Stimulated activated CD4-positive, alpha-beta T cell treated with anti-CD3 and anti-CD28 coated beads, Interleukin-4, amount 100 ng/mL, for 4 hours (primary cell): Measurements from ENCODE around the gene NPC1L1.

Source experiments
- DNase-seq, 2 experiments: peaks; one replicate each; pipeline ENCODE4 v3.0.0-alpha.2; 2020

NPC1L1 gene

DNA sequence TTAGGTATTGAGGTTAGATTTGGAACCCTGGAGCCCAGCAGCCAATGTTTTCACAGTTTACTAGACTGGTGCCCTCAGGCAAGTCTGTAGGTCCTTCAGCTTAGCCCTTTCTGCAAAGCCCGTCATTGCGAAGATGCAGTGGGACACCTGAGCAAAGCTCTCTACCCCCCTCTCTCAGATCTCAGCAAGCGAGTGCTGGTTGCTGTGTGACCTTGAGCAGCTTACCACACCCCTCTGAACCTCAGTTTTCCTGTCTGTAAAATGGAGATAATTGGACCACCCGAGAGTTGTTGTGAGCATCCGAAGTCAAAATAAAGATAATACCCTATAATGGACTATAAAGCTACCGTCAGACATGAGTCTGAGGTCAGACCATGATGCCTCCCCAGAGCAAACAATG lies 3.7 kb downstream of the NPC1L1 start:
- no peak for DNase-seq

GRCh38 chr7:44536090-44536489 lies 5.0 kb downstream of the NPC1L1 start:
- no peak for DNase-seq

DNA sequence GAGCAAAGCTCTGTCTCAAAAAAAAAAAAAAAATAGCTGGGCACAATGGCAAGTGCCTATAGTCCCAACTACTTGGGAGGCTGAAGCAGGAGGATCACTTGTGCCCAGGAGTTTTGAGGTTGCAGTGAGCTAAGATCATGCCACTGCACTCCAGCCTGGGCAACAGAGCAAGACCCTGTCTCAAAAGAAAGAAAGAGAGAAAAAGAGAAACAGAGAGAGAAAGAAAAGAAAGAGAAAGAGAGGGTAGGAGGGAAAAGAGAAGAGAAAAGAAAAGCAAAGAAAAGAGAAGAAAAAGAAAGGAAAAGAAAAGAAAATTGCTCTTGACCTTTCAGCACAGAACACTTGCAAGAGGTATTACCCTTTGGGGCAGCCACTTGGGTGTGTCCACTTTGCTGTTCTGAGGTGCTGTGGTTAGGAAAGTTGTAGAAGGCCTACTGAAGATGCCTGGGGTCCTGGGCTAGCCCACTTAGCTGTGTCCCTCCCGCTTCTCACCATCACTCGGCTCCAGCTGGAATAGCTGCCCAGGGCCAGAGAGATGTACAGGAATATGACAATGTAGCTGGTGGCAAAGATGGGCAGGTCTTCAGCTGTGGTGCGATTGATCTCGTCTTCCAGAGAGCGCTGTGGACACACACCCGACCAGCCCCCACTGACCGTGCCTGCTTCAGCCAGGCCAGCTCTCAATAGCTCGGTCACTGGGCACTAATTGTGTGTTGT lies 5.6 kb downstream of the NPC1L1 start:
- DNase-seq: no peak

- DNase-seq: peak in 1 of 2 experiments; percentile 14
These were observed 6.6 kb downstream of the NPC1L1 start for GRCh38 chr7:44534501-44534900.

GRCh38 chr7:44534087-44534486 lies 7.0 kb downstream of the NPC1L1 start:
- DNase-seq: no peak

DNA sequence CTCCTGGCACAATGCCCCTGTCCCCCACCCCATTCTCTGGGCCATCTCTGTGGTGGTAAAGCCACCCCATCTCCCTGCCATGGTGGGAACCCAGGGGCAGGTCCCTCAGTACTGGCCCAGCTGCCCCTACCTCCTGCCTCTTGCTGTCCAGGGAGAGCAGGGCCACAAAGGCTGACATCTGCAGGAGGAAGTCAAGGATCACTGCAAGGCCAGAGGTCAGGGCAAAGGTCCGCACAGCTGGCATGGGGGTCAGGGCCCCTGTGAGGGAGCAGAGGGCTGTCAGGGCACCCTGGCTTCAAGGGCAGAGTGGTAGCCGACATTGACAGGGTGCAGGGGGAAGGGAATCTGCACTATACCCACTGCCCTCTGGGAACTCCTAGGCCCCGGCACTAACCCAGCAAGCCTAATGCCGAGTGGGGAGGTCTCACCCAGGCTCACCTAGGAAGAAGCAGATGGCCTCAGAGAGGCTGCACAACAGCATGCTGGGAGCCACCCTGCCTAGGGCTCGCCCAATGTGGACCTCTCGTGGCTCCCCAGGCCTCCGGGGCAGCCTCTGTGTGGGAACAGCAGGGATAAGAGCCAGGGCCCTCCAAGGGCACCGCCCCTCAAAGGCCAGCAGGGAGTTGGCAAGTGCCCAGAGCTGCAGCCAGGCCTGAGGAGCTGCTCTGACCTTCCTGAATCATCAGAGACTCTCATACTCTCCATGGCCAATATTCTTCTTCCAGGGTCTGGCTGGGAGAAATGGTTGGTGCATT lies 7.7 kb downstream of the NPC1L1 start:
- no peak for DNase-seq

DNA sequence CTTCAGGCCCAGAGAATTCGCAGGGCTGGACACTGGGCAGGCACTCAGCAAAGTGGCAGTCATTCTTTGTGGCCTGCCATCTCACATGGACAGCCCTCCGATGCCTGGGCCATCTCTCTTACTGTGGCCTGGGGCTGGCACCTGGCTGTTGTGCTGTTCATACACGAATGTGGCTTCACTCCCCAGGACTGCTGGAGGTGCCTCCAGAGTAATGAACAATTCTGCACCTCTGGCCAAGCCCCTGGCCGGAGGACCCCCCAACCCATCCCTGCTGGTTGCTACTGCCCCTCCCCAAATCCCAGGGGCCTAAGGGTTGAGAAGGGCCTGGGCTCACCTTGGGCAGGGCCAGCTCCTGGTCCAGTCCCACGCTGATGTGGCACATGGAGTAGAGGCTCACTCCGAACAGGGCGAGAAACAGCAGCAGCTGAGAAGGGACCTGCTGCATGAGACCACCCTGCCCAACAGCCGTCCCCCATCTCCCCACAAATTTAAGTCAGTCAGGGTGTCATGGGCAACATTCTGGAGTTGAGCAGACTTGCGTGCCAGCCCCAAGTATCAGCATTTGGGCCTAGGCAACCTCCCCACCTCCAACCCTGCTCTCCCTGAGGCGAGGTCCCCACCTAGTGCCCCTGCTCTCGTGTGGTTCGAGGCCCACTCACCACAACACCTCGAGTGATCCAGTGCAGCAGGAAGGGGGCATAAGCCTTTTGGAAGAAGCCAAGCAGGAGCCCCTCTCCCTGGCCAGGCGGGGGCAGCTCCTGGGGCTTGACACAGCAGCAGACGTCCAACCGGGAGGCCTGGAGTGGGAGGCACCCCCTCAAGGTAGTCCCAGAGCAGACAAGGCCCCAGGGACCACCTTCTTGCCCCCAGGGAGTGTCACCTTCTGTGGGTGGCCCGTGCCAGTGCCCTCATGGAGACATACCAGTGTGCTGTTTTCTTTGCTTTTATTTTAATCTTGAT lies 9.4 kb downstream of the NPC1L1 start:
- DNase-seq: no peak

DNA sequence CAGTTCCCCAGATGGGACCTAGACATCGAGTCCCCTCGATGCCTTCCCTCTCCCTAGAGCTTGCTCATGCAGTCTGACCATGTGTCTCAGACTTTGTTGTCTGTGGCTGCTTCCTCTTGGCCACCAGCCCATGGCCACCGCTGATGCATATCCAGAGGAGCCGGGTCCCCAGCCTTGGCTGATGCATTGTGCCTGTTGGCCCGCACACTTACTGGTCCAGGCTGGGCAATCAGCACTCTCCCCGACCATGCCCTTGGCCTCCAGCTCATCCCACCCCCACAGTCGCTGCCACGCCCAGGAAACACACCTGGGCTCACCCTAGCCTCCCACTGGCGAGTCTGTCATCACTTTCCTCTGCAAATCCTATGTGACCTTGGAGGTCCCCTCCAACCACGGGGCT lies 10.1 kb downstream of the NPC1L1 start:
- no peak for DNase-seq

DNA sequence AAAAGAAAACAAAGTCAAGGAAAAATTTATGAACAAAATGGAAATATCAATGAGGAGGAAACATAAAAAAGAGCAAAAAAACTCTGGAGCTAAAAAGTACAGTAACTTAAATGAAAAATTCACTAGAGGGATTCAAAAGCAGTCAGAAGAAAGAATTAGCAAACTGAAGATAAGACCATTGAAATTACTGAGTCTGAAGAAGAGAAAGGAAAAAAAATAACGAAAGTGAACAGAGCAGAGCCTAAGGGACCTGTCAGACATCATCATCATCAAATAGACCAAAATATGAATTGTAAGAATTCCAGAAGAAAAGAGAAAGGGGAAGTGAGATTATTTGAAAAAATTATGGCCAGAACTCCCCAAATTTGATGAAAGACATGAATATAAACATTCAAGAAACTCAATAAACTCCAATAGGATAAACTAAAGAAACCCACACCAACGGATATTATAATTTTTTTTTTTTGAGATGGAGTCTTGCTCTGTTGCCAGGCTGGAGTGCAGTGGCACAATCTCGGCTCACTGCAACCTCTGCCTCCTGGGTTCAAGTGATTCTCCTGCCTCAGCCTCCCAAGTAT lies 16.2 kb downstream of the NPC1L1 start:
- DNase-seq: no peak

DNA sequence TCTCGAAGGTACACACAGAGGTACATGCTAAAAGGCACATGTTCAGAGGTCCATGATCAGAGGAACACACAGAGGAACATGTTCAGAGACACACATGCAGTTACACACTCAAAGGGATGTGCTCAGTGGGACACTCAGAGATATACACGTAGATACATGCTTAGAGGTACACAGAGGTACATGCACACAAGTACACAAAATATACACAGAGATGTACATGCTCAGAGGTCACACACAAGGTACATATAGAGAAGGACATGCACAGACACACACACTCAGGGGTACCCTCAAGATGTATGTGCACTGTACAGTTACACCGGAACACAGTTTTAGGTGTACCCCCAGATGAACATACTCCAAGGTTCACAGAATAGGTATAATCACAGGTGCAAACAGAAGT lies 18.8 kb downstream of the NPC1L1 start:
- DNase-seq: no peak

DNA sequence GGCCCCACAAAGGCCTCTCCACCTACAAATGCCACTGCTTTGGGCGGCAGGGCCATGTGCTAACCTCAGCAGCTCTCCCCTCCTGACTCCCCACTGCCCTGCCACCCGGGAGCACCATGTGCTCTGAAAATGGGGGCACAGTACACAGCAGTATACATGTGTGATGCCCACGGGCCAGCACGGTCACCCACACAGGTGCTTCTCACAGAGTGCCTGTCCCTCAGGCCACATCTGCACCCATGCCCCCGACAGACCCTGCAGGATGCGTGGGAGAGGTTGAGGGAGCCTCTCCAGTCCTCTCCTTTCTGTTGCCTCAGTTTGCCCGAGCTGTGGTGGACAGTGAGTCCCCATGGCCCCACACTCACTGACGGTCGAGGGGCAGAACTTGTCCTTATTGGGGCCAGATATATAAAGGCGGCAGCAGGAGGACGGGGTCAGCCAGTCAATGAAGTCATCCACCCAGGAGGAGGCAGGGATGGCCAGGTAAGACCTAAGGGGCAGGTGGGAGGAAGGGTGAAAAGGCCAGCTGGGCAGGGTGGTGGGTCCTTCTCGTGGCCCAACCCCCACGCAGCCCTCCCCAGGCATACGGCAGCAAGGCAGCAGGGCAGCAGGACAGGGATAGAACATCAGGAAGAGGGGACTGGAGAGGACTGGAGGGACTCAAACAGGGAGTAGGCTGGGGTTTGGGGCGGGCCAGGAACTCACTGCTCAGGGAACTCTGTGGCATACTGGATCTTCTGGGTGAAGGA lies 19.6 kb downstream of the NPC1L1 start:
- no peak for DNase-seq

DNA sequence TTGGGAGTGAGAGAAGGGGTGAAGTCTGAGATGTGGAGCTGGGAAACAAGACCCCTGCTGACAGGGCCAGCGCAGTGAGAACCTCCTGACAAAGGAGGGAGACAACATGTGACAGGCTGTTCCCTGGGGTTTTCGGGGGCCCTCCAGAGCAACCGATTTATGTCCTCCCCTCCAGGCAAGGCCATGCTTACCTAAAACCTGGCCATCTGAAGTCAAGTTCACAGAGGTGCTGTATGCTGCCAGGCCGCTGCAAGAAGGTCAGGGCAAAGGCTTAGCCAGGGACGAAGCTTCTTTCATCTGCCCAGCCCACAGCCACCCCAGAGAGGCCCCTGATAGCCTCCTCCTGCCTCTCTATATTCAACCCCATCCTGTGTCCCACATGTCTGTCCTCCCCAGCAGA lies 20.6 kb downstream of the NPC1L1 start:
- DNase-seq: no peak

- no peak for DNase-seq
These were observed 21.6 kb downstream of the NPC1L1 start for GRCh38 chr7:44519546-44519945.

DNA sequence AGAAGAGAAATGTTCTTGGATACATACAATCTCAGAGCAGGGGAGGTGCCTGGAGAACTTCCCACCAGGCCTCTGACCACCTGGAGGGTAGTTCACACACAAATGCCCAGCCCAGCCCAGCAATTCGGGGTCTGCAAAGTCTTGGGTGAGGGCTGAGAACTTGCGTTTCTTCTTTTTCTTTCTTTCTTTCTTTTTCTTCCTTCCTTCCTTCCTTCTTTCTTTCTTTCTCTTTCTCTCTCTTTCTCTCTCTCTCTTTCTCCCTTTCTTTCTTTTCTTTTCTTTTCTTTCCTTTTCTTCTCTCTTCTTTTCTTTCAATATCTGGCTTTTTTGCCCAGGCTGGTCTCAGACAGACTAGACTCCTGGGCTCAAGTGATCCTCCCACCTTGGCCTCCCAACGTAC lies 22.4 kb downstream of the NPC1L1 start:
- no peak for DNase-seq

DNA sequence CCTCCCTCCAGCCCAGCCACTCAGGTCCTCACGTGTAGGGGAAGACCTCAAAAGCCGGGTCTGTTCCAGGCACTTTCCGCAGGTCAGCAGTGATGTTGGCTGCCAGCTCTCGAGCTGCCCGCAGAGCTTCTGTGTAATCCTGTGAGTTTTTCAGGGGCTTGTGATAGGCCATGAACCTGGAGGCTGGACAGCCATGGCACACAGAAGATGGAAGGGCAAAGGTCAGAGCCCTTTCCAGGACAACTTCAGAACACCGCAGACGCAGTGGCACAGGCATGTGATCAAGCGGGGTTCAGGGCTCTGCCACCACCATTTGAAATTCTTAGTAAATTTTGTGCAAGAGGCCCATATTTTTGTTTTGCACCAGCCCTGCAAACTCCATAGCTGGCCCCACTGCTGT lies 24.0 kb downstream of the NPC1L1 start:
- DNase-seq: no peak

DNA sequence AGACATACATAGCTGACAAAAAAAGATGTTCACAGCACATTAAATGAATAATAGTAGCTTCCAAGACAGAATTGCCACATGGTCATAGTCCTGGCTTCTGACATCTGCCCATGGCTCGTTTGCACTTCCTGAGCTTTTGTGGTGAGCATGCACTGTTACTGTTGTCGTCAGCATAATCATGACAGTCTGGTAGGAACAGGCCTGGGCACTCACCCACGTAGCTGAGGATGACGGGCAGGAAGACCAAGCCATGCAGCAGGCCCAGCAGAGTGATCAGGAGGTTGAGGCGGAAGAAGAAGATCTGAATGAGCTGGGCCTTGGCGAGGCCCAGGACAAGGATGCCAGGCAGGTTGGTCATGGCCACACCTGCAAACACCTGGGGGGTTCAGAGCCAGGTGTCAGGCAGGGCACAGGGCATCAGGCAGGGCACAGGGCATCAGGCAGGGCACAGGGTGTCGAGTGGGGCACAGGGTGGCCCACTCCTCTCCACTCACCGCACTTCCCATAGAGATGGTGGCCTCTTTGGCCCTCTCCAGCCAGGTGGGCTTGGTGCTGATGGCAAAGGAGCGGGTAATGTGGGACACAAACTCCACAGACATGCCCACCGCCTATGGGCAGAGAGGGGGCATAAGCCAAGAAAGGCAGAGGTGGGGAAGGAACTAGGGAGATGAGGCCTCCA lies 25.4 kb downstream of the NPC1L1 start:
- no peak for DNase-seq

DNA sequence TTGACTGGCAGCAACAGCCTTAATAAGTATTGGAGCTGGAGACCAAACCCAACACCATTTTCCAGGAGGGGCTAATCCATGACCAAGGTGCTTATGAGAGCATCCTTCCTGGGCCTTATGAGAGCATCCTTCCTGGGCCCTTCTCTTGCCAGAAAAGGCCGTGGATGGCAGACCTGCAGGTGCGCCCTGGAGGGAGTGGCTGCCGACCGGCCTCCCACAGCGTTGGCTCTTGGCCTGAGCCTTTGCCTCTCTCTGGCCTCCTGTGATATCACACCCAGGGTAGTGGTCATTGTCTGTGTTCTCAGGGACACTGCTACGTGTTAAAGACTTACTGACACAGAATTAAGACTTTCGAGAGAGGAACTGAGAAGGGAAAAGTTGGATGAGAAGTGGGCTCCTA lies 28.4 kb downstream of the NPC1L1 start:
- DNase-seq: no peak

GRCh38 chr7:44511863-44512468 lies 29.2 kb downstream of the NPC1L1 start:
- DNase-seq: no peak

- no peak for DNase-seq
These were observed 29.9 kb downstream of the NPC1L1 start for GRCh38 chr7:44511236-44511635.

- no peak for DNase-seq
These were observed 32.7 kb downstream of the NPC1L1 start for GRCh38 chr7:44508328-44509030.
